ENCODE data around the gene PPA2. TPM values are rescaled to one million over a fixed set of nuclear protein-coding genes. Genes with fewer than 3 reads are reported as not detected.

PPA2 gene
- total and polyA plus RNA-seq, 10 of the 15 experiments (the other 5 are each of a cell fraction or from before 2014, with no cell fraction given): 93.8 to 293 (median 146) TPM

GRCh38 chr4:105400901-105401677, 72.8 kb downstream of the PPA2 start:
- no peak overlapping the region for H3K9ac ChIP-seq (ENCODE audit: control insufficient read depth, insufficient read depth, low read length)
- ChIA-PET SMC1A (ENCODE audit: uncharacterized antibody, unreplicated experiment) (interaction anchor here (0.6 to 1.2 kb wide), 5 partner anchors 11 to 96 kb away, joined by 3 to 4 read pairs (median 3); no protein-coding TSS in a partner anchor), POLR2A (interaction anchor here (0.6 kb wide), 1 partner anchor 9 kb away, joined by 4 read pairs; no protein-coding TSS in a partner anchor), CTCF (interaction anchor here (0.9 to 1.5 kb wide), 3 partner anchors 9 to 18 kb away, joined by 3 to 4 read pairs (median 3); no protein-coding TSS in a partner anchor), RAD21 (ENCODE audit: unreplicated experiment) (interaction anchor here (1.3 kb wide), 1 partner anchor 71 kb away, joined by 3 read pairs; no protein-coding TSS in a partner anchor)
- H3K9me3 ChIP-seq (replicated peaks; ENCODE audit: control insufficient read depth, insufficient read depth, low read length): peaks cover 2% of the 10 kb centered on the region; the same call in 2 of the 3 replicates
- in situ Hi-C loops (cut with MboI): no loop called here
- H4K20me1 ChIP-seq (ENCODE audit: control insufficient read depth, insufficient read depth): no peaks in the 10 kb centered on the region
- H3K27ac ChIP-seq (ENCODE audit: control insufficient read depth, insufficient read depth): no peak overlapping the region
- no peaks in the 10 kb centered on the region for H3K27me3 ChIP-seq (replicated peaks in 1 of 2; ENCODE audit: control insufficient read depth in 2 of 2, insufficient read depth in 2 of 2, low read length in 1 of 2)
- no peaks in the 10 kb centered on the region for H3K4me1 ChIP-seq (ENCODE audit: control insufficient read depth, insufficient read depth, low read length)
- 63% methylated on average over 1 of the region's 1 CpG for WGBS (ENCODE audit: insufficient coverage, insufficient replicate concordance, low lambda C conversion rate, missing lambda C conversion rate)
- no peak overlapping the region for H2AFZ ChIP-seq (ENCODE audit: control insufficient read depth, low read depth, low read length)
- no peak overlapping the region for H3K4me2 ChIP-seq (ENCODE audit: control insufficient read depth, insufficient read depth)
- FAIRE-seq (no peak), ATAC-seq (no peak), DNase-seq (ENCODE audit: low read depth, low spot score) (no peak)
- intact Hi-C loops (cut with micrococcal nuclease; ENCODE audit: unreplicated experiment): no loop called here
- TF ChIP-seq NBN (IDR thresholded peaks at IDR 0.05) (no peak), GABPA (IDR thresholded peaks at IDR 0.05; ENCODE audit: low read depth) (no peak), SIN3A (IDR thresholded peaks at IDR 0.05; ENCODE audit: low read depth, low read length) (no peak), TAF1 (IDR thresholded peaks at IDR 0.05; ENCODE audit: borderline replicate concordance, low read depth, low read length) (no peak), BACH1 (IDR thresholded peaks at IDR 0.05; ENCODE audit: borderline replicate concordance) (no peak), POLR2A (IDR thresholded peaks at IDR 0.05; ENCODE audit: low read depth, low read length) (no peak)
- BruUV-seq (replicated peaks): no TSS peak
- no peaks in the 10 kb centered on the region for H3K36me3 ChIP-seq (ENCODE audit: control insufficient read depth in 2 of 2, insufficient read depth in 2 of 2, low read length in 1 of 2)
- no peak overlapping the region for H3K4me3 ChIP-seq
- H3K79me2 ChIP-seq (ENCODE audit: control insufficient read depth, insufficient read depth, low read length): no peaks in the 10 kb centered on the region

GRCh38 chr4:105399532-105400161, 74.2 kb downstream of the PPA2 start:
- in situ Hi-C loops (cut with MboI) (no loop called here), intact Hi-C loops (cut with micrococcal nuclease; ENCODE audit: unreplicated experiment) (no loop called here)
- 100% methylated on average over 2 of the region's 2 CpGs for WGBS (ENCODE audit: insufficient coverage, insufficient replicate concordance, low lambda C conversion rate, missing lambda C conversion rate)
- POLR2A ChIA-PET: no interaction called here
- TF ChIP-seq BMI1 (IDR thresholded peaks at IDR 0.05; ENCODE audit: borderline replicate concordance): no peak
- TF ChIP-seq CREB1 (IDR thresholded peaks at IDR 0.05; ENCODE audit: low read depth): no peak
- TF ChIP-seq ZNF24 (IDR thresholded peaks at IDR 0.05): no peak
- no peak for TF ChIP-seq PKNOX1 (IDR thresholded peaks at IDR 0.05)
- no peak for TF ChIP-seq BCLAF1 (IDR thresholded peaks at IDR 0.05)
- H3K4me2 ChIP-seq (ENCODE audit: control insufficient read depth, insufficient read depth): no peak overlapping the region
- H3K4me1 ChIP-seq (ENCODE audit: control insufficient read depth, insufficient read depth, low read length): no peaks in the 10 kb centered on the region
- SMC1A ChIA-PET (ENCODE audit: uncharacterized antibody, unreplicated experiment): no interaction called here
- no TSS peak for BruUV-seq (replicated peaks)
- H3K27me3 ChIP-seq (replicated peaks in 1 of 2; ENCODE audit: control insufficient read depth in 2 of 2, insufficient read depth in 2 of 2, low read length in 1 of 2): no peaks in the 10 kb centered on the region
- ATAC-seq (no peak), DNase-seq (ENCODE audit: low read depth, low spot score) (no peak), FAIRE-seq (no peak)
- RAD21 ChIA-PET (ENCODE audit: unreplicated experiment): no interaction called here
- H3K4me3 ChIP-seq: no peak overlapping the region
- no peak overlapping the region for H3K27ac ChIP-seq (ENCODE audit: control insufficient read depth, insufficient read depth)
- H3K9me3 ChIP-seq (replicated peaks; ENCODE audit: control insufficient read depth, insufficient read depth, low read length): no peaks in the 10 kb centered on the region; the same call in 2 of the 3 replicates
- CTCF ChIA-PET: no interaction called here
- no peak overlapping the region for H2AFZ ChIP-seq (ENCODE audit: control insufficient read depth, low read depth, low read length)
- no peak overlapping the region for H3K9ac ChIP-seq (ENCODE audit: control insufficient read depth, insufficient read depth, low read length)
- H3K79me2 ChIP-seq (ENCODE audit: control insufficient read depth, insufficient read depth, low read length): no peaks in the 10 kb centered on the region
- no peaks in the 10 kb centered on the region for H4K20me1 ChIP-seq (ENCODE audit: control insufficient read depth, insufficient read depth)
- no peaks in the 10 kb centered on the region for H3K36me3 ChIP-seq (ENCODE audit: control insufficient read depth in 2 of 2, insufficient read depth in 2 of 2, low read length in 1 of 2)

Measured in GM12878 (cell line).